Duodenal mucosa (tissue), 2 donors: Measurements from ENCODE around the gene FGFR2.

Source experiments
- H3K27ac ChIP-seq: one replicate; pipeline ENCODE4 v1.7.0; 2013; ENCODE audit warnings: low read depth, low read length
- H3K27me3 ChIP-seq, 2 donors: one replicate each; pipeline ENCODE4 v1.7.0; 2013; ENCODE audit warnings: low read length in 2 of 2, control low read depth in 1 of 2; ENCODE audit not compliant: insufficient read depth in 2 of 2, control insufficient read depth in 1 of 2
- H3K36me3 ChIP-seq, 2 donors: one replicate each; pipeline ENCODE4 v1.7.0; 2013; ENCODE audit warnings: low read length in 2 of 2, control low read depth in 1 of 2; ENCODE audit not compliant: insufficient read depth in 2 of 2, control insufficient read depth in 1 of 2
- H3K4me1 ChIP-seq, 2 donors: one replicate each; pipeline ENCODE4 v1.7.0; 2013; ENCODE audit warnings: low read length in 2 of 2, control low read depth in 1 of 2; ENCODE audit not compliant: insufficient read depth in 2 of 2, control insufficient read depth in 1 of 2
- H3K4me3 ChIP-seq, 2 donors: one replicate each; pipeline ENCODE4 v1.7.0; 2013; ENCODE audit warnings: low read length in 2 of 2, low read depth in 1 of 2
- H3K9ac ChIP-seq, 2 donors: one replicate each; pipeline ENCODE4 v1.7.0; 2013; ENCODE audit warnings: low read length in 2 of 2, low read depth in 1 of 2
- H3K9me3 ChIP-seq, 2 donors: one replicate each; pipeline ENCODE4 v1.7.0; 2013; ENCODE audit warnings: low read length in 2 of 2, control low read depth in 1 of 2; ENCODE audit not compliant: control insufficient read depth in 1 of 2

Gene FGFR2

GRCh38 chr10:121459279-121459621, 139.0 kb downstream of the FGFR2 start:
- Histone ChIP-seq H3K4me3 (no peak overlapping the region), H3K9me3 (no peaks in the 10 kb centered on the region), H3K27me3 (no peaks in the 10 kb centered on the region), H3K27ac (no peak overlapping the region), H3K9ac (no peak overlapping the region), H3K4me1 (peaks cover 7 to 9% of the 10 kb centered on the region in 2 donors), H3K36me3 (no peaks in the 10 kb centered on the region)

- H3K9ac ChIP-seq = no peak overlapping the region
- no peak overlapping the region for H3K27ac ChIP-seq
- H3K36me3 ChIP-seq = no peaks in the 10 kb centered on the region
- no peaks in the 10 kb centered on the region for H3K27me3 ChIP-seq
- no peaks in the 10 kb centered on the region for H3K9me3 ChIP-seq
- H3K4me3 ChIP-seq = no peak overlapping the region
- peaks cover 11 to 15% of the 10 kb centered on the region in 2 donors for H3K4me1 ChIP-seq
These were observed 140.5 kb downstream of the FGFR2 start for GRCh38 chr10:121457729-121458128.

- H3K4me1 ChIP-seq = peaks cover 11 to 19% of the 10 kb centered on the region in 2 donors
- no peaks in the 10 kb centered on the region for H3K27me3 ChIP-seq
- no peak overlapping the region for H3K9ac ChIP-seq
- no peak overlapping the region for H3K27ac ChIP-seq
- no peaks in the 10 kb centered on the region for H3K36me3 ChIP-seq
- no peak overlapping the region for H3K4me3 ChIP-seq
- H3K9me3 ChIP-seq = no peaks in the 10 kb centered on the region
These were observed 142.9 kb downstream of the FGFR2 start for GRCh38 chr10:121455377-121455776.

GRCh38 chr10:121454781-121455180, 143.5 kb downstream of the FGFR2 start:
- H3K9ac ChIP-seq = no peak overlapping the region
- H3K4me3 ChIP-seq = no peak overlapping the region
- H3K36me3 ChIP-seq = no peaks in the 10 kb centered on the region
- H3K27ac ChIP-seq = no peak overlapping the region
- no peaks in the 10 kb centered on the region for H3K9me3 ChIP-seq
- H3K27me3 ChIP-seq = no peaks in the 10 kb centered on the region
- H3K4me1 ChIP-seq = peaks cover 14 to 19% of the 10 kb centered on the region in 2 donors

- H3K4me1 ChIP-seq = peaks cover 19 to 20% of the 10 kb centered on the region in 2 donors
- no peak overlapping the region for H3K9ac ChIP-seq
- H3K27me3 ChIP-seq = no peaks in the 10 kb centered on the region
- H3K36me3 ChIP-seq = no peaks in the 10 kb centered on the region
- H3K9me3 ChIP-seq = no peaks in the 10 kb centered on the region
- H3K27ac ChIP-seq = no peak overlapping the region
- no peak overlapping the region for H3K4me3 ChIP-seq
These were observed 145.1 kb downstream of the FGFR2 start for GRCh38 chr10:121453160-121453559.

GRCh38 chr10:121452581-121452980, 145.7 kb downstream of the FGFR2 start:
- Histone ChIP-seq H3K27ac (no peak overlapping the region), H3K9ac (no peak overlapping the region), H3K4me1 (peaks cover 19 to 20% of the 10 kb centered on the region in 2 donors), H3K4me3 (no peak overlapping the region), H3K27me3 (no peaks in the 10 kb centered on the region), H3K36me3 (no peaks in the 10 kb centered on the region), H3K9me3 (no peaks in the 10 kb centered on the region)

- no peak overlapping the region for H3K4me3 ChIP-seq
These were observed 148.0 kb downstream of the FGFR2 start for GRCh38 chr10:121450247-121450646.

GRCh38 chr10:121449482-121449924, 148.7 kb downstream of the FGFR2 start:
- Histone ChIP-seq H3K9ac (no peak overlapping the region), H3K27ac (no peak overlapping the region), H3K27me3 (no peaks in the 10 kb centered on the region), H3K36me3 (no peaks in the 10 kb centered on the region), H3K4me3 (peak overlapping the region in 1 of 2 donors; percentile 44), H3K9me3 (no peaks in the 10 kb centered on the region), H3K4me1 (peaks cover 12 to 13% of the 10 kb centered on the region in 2 donors)

More at GRCh38 chr10:121450247-121450646, 148.0 kb downstream of the FGFR2 start:
- no peaks in the 10 kb centered on the region for H3K36me3 ChIP-seq
- no peaks in the 10 kb centered on the region for H3K27me3 ChIP-seq
- no peaks in the 10 kb centered on the region for H3K9me3 ChIP-seq
- H3K9ac ChIP-seq = no peak overlapping the region
- H3K4me1 ChIP-seq = peaks cover 18 to 20% of the 10 kb centered on the region in 2 donors
- H3K27ac ChIP-seq = no peak overlapping the region

GRCh38 chr10:121448766-121449421, 149.3 kb downstream of the FGFR2 start:
- no peaks in the 10 kb centered on the region for H3K36me3 ChIP-seq
- H3K27me3 ChIP-seq = no peaks in the 10 kb centered on the region
- H3K4me1 ChIP-seq = peaks cover 9 to 12% of the 10 kb centered on the region in 2 donors
- H3K9ac ChIP-seq = no peak overlapping the region
- H3K27ac ChIP-seq = no peak overlapping the region
- peak overlapping the region; percentile 0 to 44 for H3K4me3 ChIP-seq
- no peaks in the 10 kb centered on the region for H3K9me3 ChIP-seq

- no peak overlapping the region for H3K9ac ChIP-seq
- no peaks in the 10 kb centered on the region for H3K27me3 ChIP-seq
- no peaks in the 10 kb centered on the region for H3K36me3 ChIP-seq
- no peak overlapping the region for H3K4me3 ChIP-seq
- peaks cover 0 to 4% of the 10 kb centered on the region in 2 donors for H3K4me1 ChIP-seq
- H3K9me3 ChIP-seq = no peaks in the 10 kb centered on the region
- H3K27ac ChIP-seq = no peak overlapping the region
These were observed 153.6 kb downstream of the FGFR2 start for GRCh38 chr10:121444520-121445165.
